Neutrophil (primary cell): ENCODE data around the gene ZDHHC14.

ENCODE experiments used
- H3K27ac ChIP-seq: fragments of 200-600 bp; sonication (generic); 2 replicates; pipeline ENCODE4 v1.5.1; 2016; ENCODE audit warnings: mild to moderate bottlenecking, moderate library complexity
- H3K27me3 ChIP-seq: fragments of 200-600 bp; sonication (generic); 2 replicates; pipeline ENCODE4 v1.6.0; 2016; ENCODE audit warnings: mild to moderate bottlenecking
- H3K36me3 ChIP-seq: fragments of 200-600 bp; sonication (generic); 2 replicates; pipeline ENCODE4 v1.5.1; 2017
- H3K4me1 ChIP-seq, 2 experiments: fragments of 200-600 bp in 1 of 2; sonication (generic) in 1 of 2; 1 replicate in 1 of 2; 2 replicates in 1 of 2; pipeline versions ENCODE4 v1.5.1 to v1.6.1; 2013 to 2016; ENCODE audit warnings: low read depth in 1 of 2, low read length in 1 of 2, mild to moderate bottlenecking in 1 of 2, moderate library complexity in 1 of 2; ENCODE audit not compliant: control insufficient read depth in 1 of 2, insufficient read depth in 1 of 2
- H3K4me3 ChIP-seq, 2 experiments: fragments of 200-600 bp in 1 of 2; sonication (generic) in 1 of 2; 1 replicate in 1 of 2; 2 replicates in 1 of 2; pipeline ENCODE4 v1.5.1; 2013 to 2016; ENCODE audit warnings: low read depth in 1 of 2, low read length in 1 of 2, mild to moderate bottlenecking in 1 of 2, moderate library complexity in 1 of 2
- H3K9me3 ChIP-seq: fragments of 200-600 bp; sonication (generic); 2 replicates; pipeline ENCODE4 v1.5.1; 2016
- TF ChIP-seq, protein P1 (sequence below): fragments of 200-600 bp; sonication (generic); IDR thresholded peaks from 2 replicates; pipeline ENCODE4 v1.5.1; 2016; ENCODE audit warnings: antibody characterized with exemption

Gene ZDHHC14

DNA sequence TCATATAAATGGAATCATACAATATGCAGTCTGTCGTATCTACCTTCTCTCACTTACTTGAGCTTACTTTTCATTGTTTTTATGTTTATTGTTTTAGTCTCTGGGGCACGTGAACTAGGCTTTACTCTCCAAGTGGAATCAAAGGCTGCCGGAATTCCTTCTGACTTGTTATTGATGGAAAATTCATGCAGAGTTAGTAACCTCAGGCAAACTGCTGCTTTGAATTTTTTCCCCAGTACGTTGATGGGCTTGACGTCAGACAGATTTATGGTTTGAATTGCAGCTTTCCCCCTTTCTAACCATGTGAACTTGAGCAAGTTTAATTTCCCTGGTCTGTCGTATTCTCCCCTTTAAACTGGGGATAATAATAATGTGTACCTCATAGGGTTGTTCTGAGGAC, 68.6 kb downstream of the ZDHHC14 start:
- Histone ChIP-seq H3K4me3 (no peak overlapping the region), H3K4me1 (no peaks in the 10 kb centered on the region), H3K9me3 (no peaks in the 10 kb centered on the region), H3K27me3 (no peaks in the 10 kb centered on the region), H3K36me3 (no peaks in the 10 kb centered on the region), H3K27ac (no peak overlapping the region)
- TF ChIP-seq, protein P1, sequence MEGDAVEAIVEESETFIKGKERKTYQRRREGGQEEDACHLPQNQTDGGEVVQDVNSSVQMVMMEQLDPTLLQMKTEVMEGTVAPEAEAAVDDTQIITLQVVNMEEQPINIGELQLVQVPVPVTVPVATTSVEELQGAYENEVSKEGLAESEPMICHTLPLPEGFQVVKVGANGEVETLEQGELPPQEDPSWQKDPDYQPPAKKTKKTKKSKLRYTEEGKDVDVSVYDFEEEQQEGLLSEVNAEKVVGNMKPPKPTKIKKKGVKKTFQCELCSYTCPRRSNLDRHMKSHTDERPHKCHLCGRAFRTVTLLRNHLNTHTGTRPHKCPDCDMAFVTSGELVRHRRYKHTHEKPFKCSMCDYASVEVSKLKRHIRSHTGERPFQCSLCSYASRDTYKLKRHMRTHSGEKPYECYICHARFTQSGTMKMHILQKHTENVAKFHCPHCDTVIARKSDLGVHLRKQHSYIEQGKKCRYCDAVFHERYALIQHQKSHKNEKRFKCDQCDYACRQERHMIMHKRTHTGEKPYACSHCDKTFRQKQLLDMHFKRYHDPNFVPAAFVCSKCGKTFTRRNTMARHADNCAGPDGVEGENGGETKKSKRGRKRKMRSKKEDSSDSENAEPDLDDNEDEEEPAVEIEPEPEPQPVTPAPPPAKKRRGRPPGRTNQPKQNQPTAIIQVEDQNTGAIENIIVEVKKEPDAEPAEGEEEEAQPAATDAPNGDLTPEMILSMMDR, result no peak

DNA sequence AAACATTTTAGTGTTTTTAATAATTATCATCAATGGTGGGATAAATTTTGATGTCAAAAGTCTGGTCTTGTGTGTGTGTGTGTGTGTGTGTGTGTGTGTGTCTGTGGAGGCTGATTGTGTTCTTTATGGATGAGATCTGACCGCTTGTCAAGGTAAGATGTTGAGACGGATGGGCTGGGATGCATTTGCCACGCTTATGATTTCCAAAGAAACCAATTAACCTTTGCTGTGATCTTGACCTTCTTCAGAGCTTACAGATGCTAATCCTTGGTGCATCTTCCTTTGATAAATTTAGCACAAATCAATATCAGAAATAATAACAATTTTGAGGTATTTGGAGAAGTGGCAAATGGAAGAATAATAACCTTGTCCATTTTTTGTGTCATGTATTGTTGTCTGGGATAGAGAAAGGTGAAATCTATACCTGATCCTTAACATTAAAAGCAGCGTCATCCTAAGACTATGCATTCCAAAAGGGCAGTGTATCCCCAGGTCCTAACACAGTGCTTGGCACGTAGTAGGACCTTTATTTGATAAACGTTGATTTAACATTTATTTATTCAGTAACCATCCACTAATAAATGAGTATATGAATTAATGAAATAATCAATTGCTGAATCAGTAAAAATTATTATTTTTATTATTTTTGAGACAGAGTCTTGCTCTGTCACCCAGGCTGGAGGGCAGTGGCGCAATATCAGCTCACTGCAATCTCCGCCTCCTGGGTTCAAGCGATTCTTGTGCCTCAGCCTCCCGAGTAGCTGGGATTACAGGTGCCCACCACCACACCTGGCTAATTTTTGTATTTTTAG, 70.1 kb downstream of the ZDHHC14 start:
- Histone ChIP-seq H3K27me3 (no peaks in the 10 kb centered on the region), H3K4me3 (no peak overlapping the region), H3K4me1 (no peaks in the 10 kb centered on the region), H3K27ac (no peak overlapping the region), H3K36me3 (no peaks in the 10 kb centered on the region), H3K9me3 (no peaks in the 10 kb centered on the region)
- TF ChIP-seq, protein P1, result no peak

DNA sequence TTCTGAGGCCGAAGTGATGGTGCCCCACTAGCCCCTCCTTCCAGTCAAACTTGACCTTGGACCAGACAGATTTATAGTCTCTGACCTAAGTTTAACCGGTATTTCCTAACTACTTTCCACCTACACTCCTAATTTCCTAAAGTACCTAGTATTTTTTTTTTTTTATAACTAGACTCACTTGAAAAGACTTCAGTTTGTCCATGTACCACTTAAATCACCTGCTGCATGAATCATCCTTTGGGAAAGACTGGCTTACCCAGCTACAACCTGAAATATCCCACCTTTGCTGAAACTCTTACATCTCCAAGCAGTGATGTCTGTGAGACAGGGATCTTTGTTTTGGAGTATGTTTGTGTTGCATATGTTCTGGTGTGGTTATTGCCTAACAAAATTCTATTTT, 71.1 kb downstream of the ZDHHC14 start:
- Histone ChIP-seq H3K27me3 (no peaks in the 10 kb centered on the region), H3K36me3 (no peaks in the 10 kb centered on the region), H3K4me3 (no peak overlapping the region), H3K9me3 (no peaks in the 10 kb centered on the region), H3K27ac (no peak overlapping the region), H3K4me1 (no peaks in the 10 kb centered on the region)
- TF ChIP-seq, protein P1, result no peak

DNA sequence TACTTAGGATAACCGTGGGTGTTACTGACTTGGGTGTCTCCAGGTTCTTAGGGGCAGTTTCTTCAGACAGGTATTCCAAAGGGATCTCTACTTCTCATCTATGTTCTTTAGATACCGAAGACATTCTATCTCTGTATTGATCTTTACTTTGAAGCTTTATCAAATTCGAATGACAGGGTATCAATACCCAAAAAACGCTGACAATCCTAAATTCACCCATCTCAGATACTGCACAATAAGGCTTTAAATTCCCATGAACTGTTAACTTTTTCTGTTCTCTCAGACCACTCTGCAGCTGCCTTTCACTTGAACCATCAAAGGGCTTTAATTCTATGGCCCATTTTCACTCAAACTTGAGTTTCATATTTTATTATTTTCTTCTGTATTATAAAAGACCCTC, 72.1 kb downstream of the ZDHHC14 start:
- H3K27ac ChIP-seq, result no peak overlapping the region
- no peaks in the 10 kb centered on the region for H3K9me3 ChIP-seq
- H3K4me1 ChIP-seq, result no peaks in the 10 kb centered on the region
- TF ChIP-seq, protein P1, result no peak
- no peaks in the 10 kb centered on the region for H3K27me3 ChIP-seq
- no peaks in the 10 kb centered on the region for H3K36me3 ChIP-seq
- no peak overlapping the region for H3K4me3 ChIP-seq

DNA sequence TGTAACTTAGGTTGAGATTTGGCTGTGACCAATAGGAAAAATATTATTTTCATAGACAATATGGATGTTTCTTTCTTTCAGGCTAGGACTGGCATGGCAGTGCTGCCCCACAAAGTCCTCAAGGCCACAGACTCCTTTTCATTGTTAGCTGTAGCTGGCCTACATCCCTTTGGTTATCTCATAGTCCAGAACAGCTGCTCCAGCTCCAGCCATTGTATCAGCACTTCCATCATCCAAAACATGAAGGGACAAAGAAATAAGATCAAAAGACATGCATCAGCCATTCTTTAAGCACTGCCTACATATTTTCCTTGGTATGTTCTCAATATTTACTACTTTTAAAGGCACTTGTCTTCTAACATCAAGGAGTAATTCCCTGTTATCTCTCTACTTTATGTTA, 73.0 kb downstream of the ZDHHC14 start:
- Histone ChIP-seq H3K4me1 (no peaks in the 10 kb centered on the region), H3K27me3 (no peaks in the 10 kb centered on the region), H3K4me3 (no peak overlapping the region), H3K9me3 (no peaks in the 10 kb centered on the region), H3K36me3 (no peaks in the 10 kb centered on the region), H3K27ac (no peak overlapping the region)
- TF ChIP-seq, protein P1, result no peak
